GM18505 (cell line): ENCODE results near the gene RHEBL1.

Source experiments
- ATAC-seq: cut with Tn5 transposase; IDR thresholded peaks from one replicate; pipeline ENCODE4 v1.9.1; 2021; ENCODE audit not compliant: unreplicated experiment
- POLR2A ChIP-seq: IDR thresholded peaks from 4 replicates; pipeline ENCODE4 v1.6.1; 2011; ENCODE audit warnings: borderline replicate concordance; ENCODE audit not compliant: insufficient read depth, insufficient read length; ENCODE audit errors: extremely low read depth

Gene RHEBL1

DNA sequence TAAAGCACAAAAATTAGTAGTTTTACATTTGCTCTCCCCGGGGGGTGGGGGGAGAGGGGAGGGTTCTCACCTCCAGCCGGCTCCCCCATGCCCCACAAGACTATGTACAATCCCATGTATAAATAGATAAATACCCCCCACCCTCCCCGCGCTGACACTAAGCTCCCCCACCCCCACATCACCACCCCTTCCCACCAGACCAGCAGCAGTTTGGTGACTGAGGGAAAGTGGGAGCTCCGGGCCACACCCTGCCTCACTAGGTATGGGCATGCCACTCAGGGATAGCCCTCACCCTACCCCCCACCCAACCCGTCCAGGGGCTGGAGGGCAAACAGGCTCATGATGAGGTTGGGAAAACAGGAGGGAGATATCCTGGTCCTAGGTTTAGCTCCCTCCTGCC lies 49.3 kb downstream of the RHEBL1 start:
- TF ChIP-seq POLR2A = no peak
- ATAC-seq = no peak

DNA sequence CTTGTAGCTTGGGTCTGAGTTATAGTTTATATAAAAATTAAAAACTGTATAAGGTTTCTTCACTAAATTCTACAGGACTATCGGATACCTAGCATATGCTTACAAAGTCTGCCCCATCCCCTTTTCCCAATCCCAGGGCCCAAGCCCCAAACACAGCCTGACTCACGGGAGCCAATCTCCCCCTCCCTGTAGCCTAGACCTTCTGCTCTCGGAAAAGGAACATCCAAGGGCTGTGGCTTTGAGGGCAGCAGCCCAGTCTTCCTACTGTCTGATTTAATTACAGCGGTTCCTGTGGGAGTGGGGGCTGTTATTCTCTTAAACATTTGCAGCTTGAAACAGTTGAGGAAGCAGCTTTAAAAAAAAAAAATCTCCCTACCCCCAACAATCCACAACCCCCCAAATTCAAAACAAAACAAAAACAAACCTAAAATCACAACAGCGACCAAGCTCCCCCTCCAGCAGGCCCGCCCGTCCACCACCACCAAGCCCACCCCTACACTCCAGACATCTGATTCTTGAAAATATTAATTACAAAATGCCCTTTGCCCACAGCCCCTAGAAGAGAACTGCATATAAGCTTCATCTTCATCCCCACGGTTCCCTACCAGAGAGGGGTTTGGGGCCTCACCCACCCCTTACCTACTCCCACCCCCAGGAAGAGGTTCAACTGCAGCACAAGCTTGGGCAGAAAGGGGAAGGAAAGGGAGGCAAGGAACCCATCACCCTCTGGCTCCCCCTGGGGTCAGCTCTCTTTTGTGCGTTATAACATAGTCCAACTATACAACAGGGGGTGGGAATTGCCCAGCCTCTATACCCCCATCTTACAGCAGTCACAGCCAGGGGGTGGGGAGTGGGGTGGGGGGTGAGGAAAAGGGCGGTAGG lies 50.1 kb downstream of the RHEBL1 start:
- ATAC-seq = no peak
- no peak for TF ChIP-seq POLR2A

DNA sequence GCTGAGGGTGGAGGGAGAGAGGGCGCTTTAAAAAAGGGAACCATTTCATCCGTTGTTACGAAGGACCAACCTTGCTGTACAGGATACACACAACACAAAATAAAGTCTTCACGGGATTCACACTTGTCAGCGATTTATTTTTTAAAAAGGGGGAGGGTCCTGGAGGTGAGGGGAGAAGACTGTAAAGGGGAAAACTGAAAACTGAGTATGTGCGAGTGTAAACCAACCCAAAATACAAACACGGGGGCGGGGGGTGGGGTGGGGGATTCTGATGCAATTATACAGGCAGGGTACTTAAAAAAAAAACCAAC lies 50.7 kb downstream of the RHEBL1 start:
- TF ChIP-seq POLR2A = no peak
- ATAC-seq = peak; percentile 18

DNA sequence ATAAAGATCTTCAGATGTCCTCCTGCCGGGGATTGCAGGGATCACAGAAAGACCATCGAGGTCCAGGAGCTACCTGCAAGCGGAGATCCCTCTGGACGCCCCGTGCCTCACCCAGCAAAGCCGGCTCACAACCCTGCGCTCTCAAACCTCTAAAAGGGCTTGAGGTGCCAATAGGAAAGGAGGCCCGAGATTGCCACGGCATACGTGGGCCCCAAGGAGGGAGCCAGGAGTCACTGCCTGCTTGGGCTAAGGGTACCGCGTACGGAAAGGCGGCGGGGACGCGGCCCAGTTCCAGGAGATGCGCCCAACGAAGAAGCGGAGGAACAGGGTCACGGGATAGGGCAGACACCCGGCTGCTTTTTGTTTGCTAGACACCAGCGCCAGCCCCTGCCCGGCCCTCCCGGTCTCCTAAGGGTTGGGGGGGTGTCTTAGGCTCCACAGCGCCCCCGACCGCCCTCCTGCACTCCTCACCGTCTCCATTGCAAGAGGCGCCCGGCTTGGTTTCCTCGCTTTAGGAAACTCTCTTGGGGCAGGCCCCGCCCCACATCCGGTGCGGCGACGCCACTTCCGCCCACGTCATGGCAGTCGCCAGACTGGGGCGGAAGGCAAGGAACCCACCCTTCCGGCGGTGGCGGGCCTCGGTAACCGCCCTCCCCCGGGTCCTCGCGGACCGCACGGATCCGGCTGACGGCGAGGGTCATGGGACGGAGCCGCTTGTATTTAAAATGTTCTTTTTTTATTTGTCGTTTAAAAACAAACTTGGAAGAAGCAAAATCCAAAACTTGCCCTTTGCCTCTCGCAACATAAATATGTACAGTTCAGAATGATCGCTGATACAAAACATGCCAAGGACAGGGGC lies 51.3 kb downstream of the RHEBL1 start, which contains the start of gene PRKAG1:
PRKAG1 (minus strand) TSS at position 516 of the 859 bp plus-strand sequence; CDS start at position 480, 36 bp downstream.
- peak; percentile 86 for ATAC-seq
- TF ChIP-seq POLR2A = peak; percentile 91

- no peak for TF ChIP-seq POLR2A
- no peak for ATAC-seq
These were observed 51.9 kb downstream of the RHEBL1 start for GRCh38 chr12:49017891-49018260.

DNA sequence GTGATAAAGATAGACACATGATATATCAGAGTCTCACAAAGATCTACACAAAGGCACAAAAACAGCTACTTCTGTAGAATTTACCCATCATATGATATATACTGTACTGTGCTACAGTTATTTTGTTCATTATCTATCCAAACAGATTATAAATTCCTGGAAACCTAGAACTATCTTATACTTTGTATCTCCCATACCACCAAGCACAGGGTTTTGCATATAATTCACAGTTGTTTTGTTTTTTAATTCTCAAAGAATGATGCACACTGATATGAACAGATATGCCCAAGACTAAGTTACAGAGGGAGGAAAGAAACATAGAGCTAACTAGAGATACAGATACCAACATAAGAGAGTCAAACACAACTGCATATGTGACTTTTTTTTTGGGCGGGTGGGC lies 54.6 kb downstream of the RHEBL1 start:
- TF ChIP-seq POLR2A = no peak
- ATAC-seq = no peak
